ENCODE results near the gene TRAF3IP1. TPM values are rescaled to one million over a fixed set of nuclear protein-coding genes. Genes with fewer than 3 reads are reported as not detected.

TRAF3IP1 gene
- total RNA-seq, 1 donor from 2014 or later, result 19.3 TPM

- peak overlapping the region; percentile 44 for H3K4me3 Mint-ChIP-seq
- H3K27ac Mint-ChIP-seq (ENCODE audit: unreplicated experiment), result no peak overlapping the region
- no peaks in the 10 kb centered on the region for H3K36me3 Mint-ChIP-seq (ENCODE audit: low read depth)
- H3K27me3 Mint-ChIP-seq (ENCODE audit: low read depth), result no peaks in the 10 kb centered on the region
- H3K4me1 Mint-ChIP-seq, result peaks cover 37% of the 10 kb centered on the region
- no peaks in the 10 kb centered on the region for H3K9me3 Mint-ChIP-seq
- TF ChIP-seq CTCF (conservative IDR thresholded peaks at IDR 0.05), result no peak
- DNase-seq (ENCODE audit: low read depth, low spot score), result no peak
These were observed 38.4 kb upstream of the TRAF3IP1 start for GRCh38 chr2:238281826-238282480.

GRCh38 chr2:238282861-238283738 is 37.2 kb upstream of the TRAF3IP1 start:
- Mint-ChIP-seq H3K27ac (ENCODE audit: unreplicated experiment) (no peak overlapping the region), H3K27me3 (ENCODE audit: low read depth) (no peaks in the 10 kb centered on the region)

GRCh38 chr2:238284802-238285515 is 35.4 kb upstream of the TRAF3IP1 start:
- DNase-seq (ENCODE audit: low read depth, low spot score), result no peak
- H3K27ac Mint-ChIP-seq (ENCODE audit: unreplicated experiment), result no peak overlapping the region
- TF ChIP-seq CTCF (conservative IDR thresholded peaks at IDR 0.05), result no peak
- H3K36me3 Mint-ChIP-seq (ENCODE audit: low read depth), result no peaks in the 10 kb centered on the region
- H3K4me1 Mint-ChIP-seq, result peaks cover 50% of the 10 kb centered on the region
- no peaks in the 10 kb centered on the region for H3K27me3 Mint-ChIP-seq (ENCODE audit: low read depth)
- H3K9me3 Mint-ChIP-seq, result no peaks in the 10 kb centered on the region
- peak overlapping the region; percentile 85 for H3K4me3 Mint-ChIP-seq

More at GRCh38 chr2:238282861-238283738, 37.2 kb upstream of the TRAF3IP1 start:
- TF ChIP-seq CTCF (conservative IDR thresholded peaks at IDR 0.05), result no peak
- H3K9me3 Mint-ChIP-seq, result no peaks in the 10 kb centered on the region
- no peaks in the 10 kb centered on the region for H3K36me3 Mint-ChIP-seq (ENCODE audit: low read depth)
- no peak for DNase-seq (ENCODE audit: low read depth, low spot score)
- H3K4me1 Mint-ChIP-seq, result peaks cover 46% of the 10 kb centered on the region
- peak overlapping the region; percentile 10 for H3K4me3 Mint-ChIP-seq

- Mint-ChIP-seq H3K36me3 (ENCODE audit: low read depth) (no peaks in the 10 kb centered on the region), H3K4me1 (peaks cover 52% of the 10 kb centered on the region), H3K27me3 (ENCODE audit: low read depth) (no peaks in the 10 kb centered on the region), H3K9me3 (no peaks in the 10 kb centered on the region), H3K4me3 (peak overlapping the region; percentile 85), H3K27ac (ENCODE audit: unreplicated experiment) (peak overlapping the region; percentile 95)
- no peak for TF ChIP-seq CTCF (conservative IDR thresholded peaks at IDR 0.05)
- peak; percentile 28 for DNase-seq (ENCODE audit: low read depth, low spot score)
These were observed 34.6 kb upstream of the TRAF3IP1 start for GRCh38 chr2:238285653-238286082.

GRCh38 chr2:238286095-238286494 is 34.2 kb upstream of the TRAF3IP1 start:
- no peak for TF ChIP-seq CTCF (conservative IDR thresholded peaks at IDR 0.05)
- no peaks in the 10 kb centered on the region for H3K27me3 Mint-ChIP-seq (ENCODE audit: low read depth)
- no peaks in the 10 kb centered on the region for H3K9me3 Mint-ChIP-seq
- peaks cover 52% of the 10 kb centered on the region for H3K4me1 Mint-ChIP-seq
- DNase-seq (ENCODE audit: low read depth, low spot score), result no peak
- peak overlapping the region; percentile 85 for H3K4me3 Mint-ChIP-seq
- peak overlapping the region; percentile 95 for H3K27ac Mint-ChIP-seq (ENCODE audit: unreplicated experiment)
- H3K36me3 Mint-ChIP-seq (ENCODE audit: low read depth), result no peaks in the 10 kb centered on the region
